H1 (cell line): ENCODE results near the gene MROH2A. TPM values are rescaled to one million over a fixed set of nuclear protein-coding genes. Genes with fewer than 3 reads are reported as not detected.

ENCODE experiments used
- EP300 ChIP-seq, 2 experiments: IDR thresholded peaks; 1 replicate in 1 of 2; 2 replicates in 1 of 2; pipeline ENCODE4 v1.6.1; 2011 to 2012; ENCODE audit warnings: low read depth in 2 of 2, low read length in 2 of 2, mild to moderate bottlenecking in 2 of 2, borderline replicate concordance in 1 of 2, inconsistent platforms in 1 of 2, moderate library complexity in 1 of 2
- GABPA ChIP-seq: IDR thresholded peaks from 2 replicates; pipeline ENCODE4 v1.6.1; 2011; ENCODE audit warnings: mild to moderate bottlenecking, low read length, moderate library complexity, borderline replicate concordance; ENCODE audit not compliant: insufficient read depth
- HDAC6 ChIP-seq: IDR thresholded peaks from one replicate; pipeline ENCODE4 v1.7.1; 2012; ENCODE audit warnings: low read depth, mild to moderate bottlenecking, inconsistent platforms, low read length, moderate library complexity
- KDM1A ChIP-seq: fragments of 200-600, 300-600 bp; sonication (generic); IDR thresholded peaks from 2 replicates; pipeline ENCODE4 v1.7.1; 2016; ENCODE audit warnings: mild to moderate bottlenecking, low read length, borderline replicate concordance
- KDM4A ChIP-seq: IDR thresholded peaks from one replicate; pipeline ENCODE4 v1.7.1; 2012; ENCODE audit warnings: low read depth, mild to moderate bottlenecking, moderate library complexity, low read length, inconsistent platforms; ENCODE audit not compliant: severe bottlenecking
- MAFK ChIP-seq: IDR thresholded peaks from 2 replicates; pipeline ENCODE4 v1.6.1; 2012; ENCODE audit warnings: low read depth, mild to moderate bottlenecking, improper control_type of control experiment, low read length
- NRF1 ChIP-seq: IDR thresholded peaks from 2 replicates; pipeline ENCODE4 v1.6.1; 2011; ENCODE audit warnings: mild to moderate bottlenecking, low read depth, low read length, improper control_type of control experiment
- TBP ChIP-seq: IDR thresholded peaks from 2 replicates; pipeline ENCODE4 v1.6.1; 2011; ENCODE audit warnings: low read depth, low read length, improper control_type of control experiment
- TCF12 ChIP-seq: IDR thresholded peaks from 2 replicates; pipeline ENCODE4 v1.6.1; 2011; ENCODE audit warnings: low read depth, mild to moderate bottlenecking, low read length
- YY1 ChIP-seq: IDR thresholded peaks from 2 replicates; pipeline ENCODE4 v1.6.1; 2011; ENCODE audit warnings: low read depth, mild to moderate bottlenecking, low read length
- polyA plus RNA-seq, 7 experiments: library from polyadenylated mRNA; depleted of rRNA in 3 of 7; stranded (reverse) in 5 of 7; unstranded in 2 of 7; fragments of >200 nt in 5 of 7; fragments of 200-250 nt in 2 of 7; gene quantifications; 1 replicate in 5 of 7; 2 replicates in 1 of 7; 4 replicates in 1 of 7; pipeline versions ENCODE4 v1.2.1 to v1.2.3, GENCODE V29; 2011 to 2013; ENCODE audit warnings: missing spikeins in 2 of 7, mixed read lengths in 2 of 7
- total RNA-seq: library from RNA; stranded (reverse); fragmentation: NEBNext Ultra II Directional; extraction: Animal tissue kit (Norgen Biotek cat#: 25700); gene quantifications from 2 replicates; pipeline ENCODE4 v1.2.1, GENCODE V29; 2021
- TF ChIP-seq, protein P1 (sequence below): fragments of 300-600 bp; sonication (generic); IDR thresholded peaks from 2 replicates; pipeline ENCODE4 v1.7.1; 2012; ENCODE audit warnings: low read length, moderate library complexity, mild to moderate bottlenecking, inconsistent platforms; ENCODE audit not compliant: insufficient replicate concordance

Gene MROH2A
- total and polyA plus RNA-seq, 2 of the 8 experiments (the other 6 are each of a cell fraction or from before 2014, with no cell fraction given) = not detected

GRCh38 chr2:233802132-233802815 lies 24.1 kb downstream of the MROH2A start (continued):
- TF ChIP-seq, protein P1, sequence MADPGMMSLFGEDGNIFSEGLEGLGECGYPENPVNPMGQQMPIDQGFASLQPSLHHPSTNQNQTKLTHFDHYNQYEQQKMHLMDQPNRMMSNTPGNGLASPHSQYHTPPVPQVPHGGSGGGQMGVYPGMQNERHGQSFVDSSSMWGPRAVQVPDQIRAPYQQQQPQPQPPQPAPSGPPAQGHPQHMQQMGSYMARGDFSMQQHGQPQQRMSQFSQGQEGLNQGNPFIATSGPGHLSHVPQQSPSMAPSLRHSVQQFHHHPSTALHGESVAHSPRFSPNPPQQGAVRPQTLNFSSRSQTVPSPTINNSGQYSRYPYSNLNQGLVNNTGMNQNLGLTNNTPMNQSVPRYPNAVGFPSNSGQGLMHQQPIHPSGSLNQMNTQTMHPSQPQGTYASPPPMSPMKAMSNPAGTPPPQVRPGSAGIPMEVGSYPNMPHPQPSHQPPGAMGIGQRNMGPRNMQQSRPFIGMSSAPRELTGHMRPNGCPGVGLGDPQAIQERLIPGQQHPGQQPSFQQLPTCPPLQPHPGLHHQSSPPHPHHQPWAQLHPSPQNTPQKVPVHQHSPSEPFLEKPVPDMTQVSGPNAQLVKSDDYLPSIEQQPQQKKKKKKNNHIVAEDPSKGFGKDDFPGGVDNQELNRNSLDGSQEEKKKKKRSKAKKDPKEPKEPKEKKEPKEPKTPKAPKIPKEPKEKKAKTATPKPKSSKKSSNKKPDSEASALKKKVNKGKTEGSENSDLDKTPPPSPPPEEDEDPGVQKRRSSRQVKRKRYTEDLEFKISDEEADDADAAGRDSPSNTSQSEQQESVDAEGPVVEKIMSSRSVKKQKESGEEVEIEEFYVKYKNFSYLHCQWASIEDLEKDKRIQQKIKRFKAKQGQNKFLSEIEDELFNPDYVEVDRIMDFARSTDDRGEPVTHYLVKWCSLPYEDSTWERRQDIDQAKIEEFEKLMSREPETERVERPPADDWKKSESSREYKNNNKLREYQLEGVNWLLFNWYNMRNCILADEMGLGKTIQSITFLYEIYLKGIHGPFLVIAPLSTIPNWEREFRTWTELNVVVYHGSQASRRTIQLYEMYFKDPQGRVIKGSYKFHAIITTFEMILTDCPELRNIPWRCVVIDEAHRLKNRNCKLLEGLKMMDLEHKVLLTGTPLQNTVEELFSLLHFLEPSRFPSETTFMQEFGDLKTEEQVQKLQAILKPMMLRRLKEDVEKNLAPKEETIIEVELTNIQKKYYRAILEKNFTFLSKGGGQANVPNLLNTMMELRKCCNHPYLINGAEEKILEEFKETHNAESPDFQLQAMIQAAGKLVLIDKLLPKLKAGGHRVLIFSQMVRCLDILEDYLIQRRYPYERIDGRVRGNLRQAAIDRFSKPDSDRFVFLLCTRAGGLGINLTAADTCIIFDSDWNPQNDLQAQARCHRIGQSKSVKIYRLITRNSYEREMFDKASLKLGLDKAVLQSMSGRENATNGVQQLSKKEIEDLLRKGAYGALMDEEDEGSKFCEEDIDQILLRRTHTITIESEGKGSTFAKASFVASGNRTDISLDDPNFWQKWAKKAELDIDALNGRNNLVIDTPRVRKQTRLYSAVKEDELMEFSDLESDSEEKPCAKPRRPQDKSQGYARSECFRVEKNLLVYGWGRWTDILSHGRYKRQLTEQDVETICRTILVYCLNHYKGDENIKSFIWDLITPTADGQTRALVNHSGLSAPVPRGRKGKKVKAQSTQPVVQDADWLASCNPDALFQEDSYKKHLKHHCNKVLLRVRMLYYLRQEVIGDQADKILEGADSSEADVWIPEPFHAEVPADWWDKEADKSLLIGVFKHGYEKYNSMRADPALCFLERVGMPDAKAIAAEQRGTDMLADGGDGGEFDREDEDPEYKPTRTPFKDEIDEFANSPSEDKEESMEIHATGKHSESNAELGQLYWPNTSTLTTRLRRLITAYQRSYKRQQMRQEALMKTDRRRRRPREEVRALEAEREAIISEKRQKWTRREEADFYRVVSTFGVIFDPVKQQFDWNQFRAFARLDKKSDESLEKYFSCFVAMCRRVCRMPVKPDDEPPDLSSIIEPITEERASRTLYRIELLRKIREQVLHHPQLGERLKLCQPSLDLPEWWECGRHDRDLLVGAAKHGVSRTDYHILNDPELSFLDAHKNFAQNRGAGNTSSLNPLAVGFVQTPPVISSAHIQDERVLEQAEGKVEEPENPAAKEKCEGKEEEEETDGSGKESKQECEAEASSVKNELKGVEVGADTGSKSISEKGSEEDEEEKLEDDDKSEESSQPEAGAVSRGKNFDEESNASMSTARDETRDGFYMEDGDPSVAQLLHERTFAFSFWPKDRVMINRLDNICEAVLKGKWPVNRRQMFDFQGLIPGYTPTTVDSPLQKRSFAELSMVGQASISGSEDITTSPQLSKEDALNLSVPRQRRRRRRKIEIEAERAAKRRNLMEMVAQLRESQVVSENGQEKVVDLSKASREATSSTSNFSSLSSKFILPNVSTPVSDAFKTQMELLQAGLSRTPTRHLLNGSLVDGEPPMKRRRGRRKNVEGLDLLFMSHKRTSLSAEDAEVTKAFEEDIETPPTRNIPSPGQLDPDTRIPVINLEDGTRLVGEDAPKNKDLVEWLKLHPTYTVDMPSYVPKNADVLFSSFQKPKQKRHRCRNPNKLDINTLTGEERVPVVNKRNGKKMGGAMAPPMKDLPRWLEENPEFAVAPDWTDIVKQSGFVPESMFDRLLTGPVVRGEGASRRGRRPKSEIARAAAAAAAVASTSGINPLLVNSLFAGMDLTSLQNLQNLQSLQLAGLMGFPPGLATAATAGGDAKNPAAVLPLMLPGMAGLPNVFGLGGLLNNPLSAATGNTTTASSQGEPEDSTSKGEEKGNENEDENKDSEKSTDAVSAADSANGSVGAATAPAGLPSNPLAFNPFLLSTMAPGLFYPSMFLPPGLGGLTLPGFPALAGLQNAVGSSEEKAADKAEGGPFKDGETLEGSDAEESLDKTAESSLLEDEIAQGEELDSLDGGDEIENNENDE = no peak
- TF ChIP-seq KDM4A (no peak), HDAC6 (no peak), GABPA (no peak), NRF1 (no peak), KDM1A (no peak), EP300 (IDR thresholded peaks at IDR 0.05; ENCODE audit: borderline replicate concordance in 1 of 2, low read depth in 2 of 2, low read length in 2 of 2) (no peak), TBP (no peak), MAFK (no peak), YY1 (no peak), TCF12 (no peak)
